ENCODE data around the gene FTH1. TPM values are rescaled to one million over a fixed set of nuclear protein-coding genes. Genes with fewer than 3 reads are reported as not detected.

The FTH1 gene
- total and polyA plus RNA-seq, 2 of the 13 experiments (the other 11 are each of a cell fraction or from before 2014, with no cell fraction given), result 607 to 760 TPM

DNA sequence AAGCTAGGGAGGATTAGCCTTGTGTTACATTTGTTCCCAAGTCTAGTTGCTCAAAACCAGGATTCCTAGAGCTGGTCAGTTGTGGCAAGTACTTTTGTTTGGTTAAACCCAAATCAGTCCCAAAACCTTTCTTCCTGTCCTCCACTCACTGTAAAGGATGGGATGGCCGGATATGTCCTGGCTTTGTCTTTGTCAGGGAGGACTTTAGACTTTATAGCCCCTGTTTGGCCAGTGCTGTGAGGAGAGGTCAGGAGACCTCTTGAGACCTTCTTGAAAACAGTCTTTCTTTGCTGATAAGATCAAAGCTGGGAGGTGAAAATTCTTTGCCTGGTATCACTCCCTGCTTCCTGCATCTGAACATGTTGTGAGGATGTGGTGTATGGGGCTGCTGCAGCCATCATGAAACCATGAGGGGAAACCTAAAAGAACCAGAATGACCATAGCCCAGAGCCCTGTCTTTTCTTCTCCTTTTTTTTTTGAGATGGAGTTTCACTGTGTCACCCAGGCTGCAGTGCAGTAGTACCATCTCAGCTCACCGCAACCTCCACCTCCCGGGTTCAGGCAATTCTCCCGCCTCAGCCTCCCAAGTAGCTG lies 43.6 kb upstream of the FTH1 start (continued):
- TF ChIP-seq ARID2 (CRISPR knock-in tag; IDR thresholded peaks at IDR 0.05; ENCODE audit: borderline replicate concordance) (no peak), KLF16 (CRISPR knock-in tag; IDR thresholded peaks at IDR 0.05) (no peak), ZBTB21 (CRISPR knock-in tag; IDR thresholded peaks at IDR 0.05) (no peak), NR1H2 (CRISPR knock-in tag; IDR thresholded peaks at IDR 0.05; ENCODE audit: borderline replicate concordance, low read depth) (no peak), ZNF768 (CRISPR knock-in tag; IDR thresholded peaks at IDR 0.05) (no peak), MED1 (CRISPR knock-in tag; IDR thresholded peaks at IDR 0.05) (peak; percentile 75), NFIC (IDR thresholded peaks at IDR 0.05; ENCODE audit: low read length) (0 out of 2 replicates have a peak, but pooled peaks have one; percentile 28), ZFP36L1 (CRISPR knock-in tag; IDR thresholded peaks at IDR 0.05) (no peak), RBM22 (optimal IDR thresholded peaks at IDR 0.05; ENCODE audit: low read length) (no peak), ATF1 (CRISPR knock-in tag; IDR thresholded peaks at IDR 0.05) (no peak), YEATS2 (CRISPR knock-in tag; IDR thresholded peaks at IDR 0.05; ENCODE audit: borderline replicate concordance) (no peak), EP300 (IDR thresholded peaks at IDR 0.05; ENCODE audit: low read depth in 2 of 2, low read length in 2 of 2) (peak in 1 of 2 experiments; percentile 62; a peak in 2 of 4 replicates), EP300 (CRISPR knock-in tag; IDR thresholded peaks at IDR 0.05; ENCODE audit: borderline replicate concordance) (peak; percentile 52; the same call in 1 of the 2 replicates), MXD4 (CRISPR knock-in tag; IDR thresholded peaks at IDR 0.05) (no peak), THYN1 (CRISPR knock-in tag; IDR thresholded peaks at IDR 0.05; ENCODE audit: borderline replicate concordance, low read depth) (no peak), NFKB2 (CRISPR knock-in tag; IDR thresholded peaks at IDR 0.05; ENCODE audit: borderline replicate concordance) (no peak), ZBTB3 (CRISPR knock-in tag; IDR thresholded peaks at IDR 0.05; ENCODE audit: borderline replicate concordance, low read depth) (0 out of 2 replicates have a peak, but pooled peaks have one; percentile 36)
- TF ChIP-seq, protein P1, sequence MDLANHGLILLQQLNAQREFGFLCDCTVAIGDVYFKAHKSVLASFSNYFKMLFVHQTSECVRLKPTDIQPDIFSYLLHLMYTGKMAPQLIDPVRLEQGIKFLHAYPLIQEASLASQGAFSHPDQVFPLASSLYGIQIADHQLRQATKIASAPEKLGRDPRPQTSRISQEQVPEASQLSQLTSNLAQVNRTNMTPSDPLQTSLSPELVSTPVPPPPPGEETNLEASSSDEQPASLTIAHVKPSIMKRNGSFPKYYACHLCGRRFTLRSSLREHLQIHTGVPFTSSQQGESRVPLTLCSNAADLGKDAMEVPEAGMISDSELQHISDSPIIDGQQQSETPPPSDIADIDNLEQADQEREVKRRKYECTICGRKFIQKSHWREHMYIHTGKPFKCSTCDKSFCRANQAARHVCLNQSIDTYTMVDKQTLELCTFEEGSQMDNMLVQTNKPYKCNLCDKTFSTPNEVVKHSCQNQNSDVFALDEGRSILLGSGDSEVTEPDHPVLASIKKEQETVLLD (CRISPR knock-in tag; IDR thresholded peaks at IDR 0.05; ENCODE audit: low read depth), result no peak
- TF ChIP-seq, protein P2, sequence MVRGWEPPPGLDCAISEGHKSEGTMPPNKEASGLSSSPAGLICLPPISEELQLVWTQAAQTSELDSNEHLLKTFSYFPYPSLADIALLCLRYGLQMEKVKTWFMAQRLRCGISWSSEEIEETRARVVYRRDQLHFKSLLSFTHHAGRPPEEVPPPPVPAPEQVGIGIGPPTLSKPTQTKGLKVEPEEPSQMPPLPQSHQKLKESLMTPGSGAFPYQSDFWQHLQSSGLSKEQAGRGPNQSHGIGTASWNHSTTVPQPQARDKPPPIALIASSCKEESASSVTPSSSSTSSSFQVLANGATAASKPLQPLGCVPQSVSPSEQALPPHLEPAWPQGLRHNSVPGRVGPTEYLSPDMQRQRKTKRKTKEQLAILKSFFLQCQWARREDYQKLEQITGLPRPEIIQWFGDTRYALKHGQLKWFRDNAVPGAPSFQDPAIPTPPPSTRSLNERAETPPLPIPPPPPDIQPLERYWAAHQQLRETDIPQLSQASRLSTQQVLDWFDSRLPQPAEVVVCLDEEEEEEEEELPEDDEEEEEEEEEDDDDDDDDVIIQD (CRISPR knock-in tag; IDR thresholded peaks at IDR 0.05; ENCODE audit: low read depth), result no peak
- TF ChIP-seq, protein P3, sequence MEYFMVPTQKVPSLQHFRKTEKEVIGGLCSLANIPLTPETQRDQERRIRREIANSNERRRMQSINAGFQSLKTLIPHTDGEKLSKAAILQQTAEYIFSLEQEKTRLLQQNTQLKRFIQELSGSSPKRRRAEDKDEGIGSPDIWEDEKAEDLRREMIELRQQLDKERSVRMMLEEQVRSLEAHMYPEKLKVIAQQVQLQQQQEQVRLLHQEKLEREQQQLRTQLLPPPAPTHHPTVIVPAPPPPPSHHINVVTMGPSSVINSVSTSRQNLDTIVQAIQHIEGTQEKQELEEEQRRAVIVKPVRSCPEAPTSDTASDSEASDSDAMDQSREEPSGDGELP (IDR thresholded peaks at IDR 0.05; ENCODE audit: borderline replicate concordance, low read depth), result 0 out of 2 replicates have a peak, but pooled peaks have one; percentile 23
- TF ChIP-seq, protein P4, sequence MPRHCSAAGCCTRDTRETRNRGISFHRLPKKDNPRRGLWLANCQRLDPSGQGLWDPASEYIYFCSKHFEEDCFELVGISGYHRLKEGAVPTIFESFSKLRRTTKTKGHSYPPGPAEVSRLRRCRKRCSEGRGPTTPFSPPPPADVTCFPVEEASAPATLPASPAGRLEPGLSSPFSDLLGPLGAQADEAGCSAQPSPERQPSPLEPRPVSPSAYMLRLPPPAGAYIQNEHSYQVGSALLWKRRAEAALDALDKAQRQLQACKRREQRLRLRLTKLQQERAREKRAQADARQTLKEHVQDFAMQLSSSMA (CRISPR knock-in tag; IDR thresholded peaks at IDR 0.05), result no peak
- TF ChIP-seq, protein P5, sequence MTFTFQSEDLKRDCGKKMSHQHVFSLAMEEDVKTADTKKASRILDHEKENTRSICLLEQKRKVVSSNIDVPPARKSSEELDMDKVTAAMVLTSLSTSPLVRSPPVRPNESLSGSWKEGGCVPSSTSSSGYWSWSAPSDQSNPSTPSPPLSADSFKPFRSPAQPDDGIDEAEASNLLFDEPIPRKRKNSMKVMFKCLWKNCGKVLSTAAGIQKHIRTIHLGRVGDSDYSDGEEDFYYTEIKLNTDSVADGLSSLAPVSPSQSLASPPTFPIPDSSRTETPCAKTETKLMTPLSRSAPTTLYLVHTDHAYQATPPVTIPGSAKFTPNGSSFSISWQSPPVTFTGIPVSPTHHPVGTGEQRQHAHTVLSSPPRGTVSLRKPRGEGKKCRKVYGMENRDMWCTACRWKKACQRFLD (CRISPR knock-in tag; IDR thresholded peaks at IDR 0.05; ENCODE audit: borderline replicate concordance), result no peak
- TF ChIP-seq, protein P6, sequence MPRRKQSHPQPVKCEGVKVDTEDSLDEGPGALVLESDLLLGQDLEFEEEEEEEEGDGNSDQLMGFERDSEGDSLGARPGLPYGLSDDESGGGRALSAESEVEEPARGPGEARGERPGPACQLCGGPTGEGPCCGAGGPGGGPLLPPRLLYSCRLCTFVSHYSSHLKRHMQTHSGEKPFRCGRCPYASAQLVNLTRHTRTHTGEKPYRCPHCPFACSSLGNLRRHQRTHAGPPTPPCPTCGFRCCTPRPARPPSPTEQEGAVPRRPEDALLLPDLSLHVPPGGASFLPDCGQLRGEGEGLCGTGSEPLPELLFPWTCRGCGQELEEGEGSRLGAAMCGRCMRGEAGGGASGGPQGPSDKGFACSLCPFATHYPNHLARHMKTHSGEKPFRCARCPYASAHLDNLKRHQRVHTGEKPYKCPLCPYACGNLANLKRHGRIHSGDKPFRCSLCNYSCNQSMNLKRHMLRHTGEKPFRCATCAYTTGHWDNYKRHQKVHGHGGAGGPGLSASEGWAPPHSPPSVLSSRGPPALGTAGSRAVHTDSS (CRISPR knock-in tag; conservative IDR thresholded peaks at IDR 0.05), result no peak

All from HepG2 (cell line).